Uterus (tissue), 2 donors: ENCODE measurements around the gene DET1.

Source experiments
- CTCF ChIP-seq, 4 experiments: fragments of 200-600 bp in 2 of 4; fragments of 450-650 bp in 2 of 4; sonication (generic) in 2 of 4; IDR thresholded peaks; one replicate each; pipeline ENCODE4 v1.5.1; 2016 to 2019; ENCODE audit warnings: antibody characterized with exemption in 4 of 4, mild to moderate bottlenecking in 2 of 4, moderate library complexity in 1 of 4
- POLR2A ChIP-seq, 2 donors: fragments of 450-650 bp; IDR thresholded peaks; one replicate each; pipeline ENCODE4 v1.6.1; 2016; ENCODE audit warnings: antibody characterized with exemption in 2 of 2, mild to moderate bottlenecking in 1 of 2, moderate library complexity in 1 of 2

GRCh38 chr15:88482263-88482662 is 64.2 kb downstream of the DET1 start:
- TF ChIP-seq CTCF (IDR thresholded peaks at IDR 0.05) (no peak), POLR2A (IDR thresholded peaks at IDR 0.05) (no peak)
